Liver (tissue), 9 donors: Measurements from ENCODE around the gene BRWD1. TPM values are rescaled to one million over a fixed set of nuclear protein-coding genes. Genes with fewer than 3 reads are reported as not detected.
"Not testable (repeated sequence)": the region's sequence is repeated elsewhere in the genome, so short reads cannot be mapped to it uniquely, and the experiment has no call there.

Experiments
- DNase-seq: peaks from one replicate; pipeline ENCODE4 v3.0.0-alpha.2; 2017; ENCODE audit warnings: low spot score
- H3K27ac ChIP-seq, 2 donors: one replicate each; pipeline ENCODE4 v1.7.0; 2013; ENCODE audit warnings: inconsistent platforms in 2 of 2, low read length in 2 of 2, control low read depth in 1 of 2, low read depth in 1 of 2, mild to moderate bottlenecking in 1 of 2
- H3K27me3 ChIP-seq, 4 donors: one replicate each; pipeline versions ENCODE4 v1.6.1 to v1.7.0; 2013; ENCODE audit warnings: low read length in 3 of 4, inconsistent platforms in 1 of 4, mild to moderate bottlenecking in 1 of 4, moderate library complexity in 1 of 4; ENCODE audit not compliant: control insufficient read depth in 4 of 4, insufficient read depth in 4 of 4
- H3K36me3 ChIP-seq, 4 donors: one replicate each; pipeline versions ENCODE4 v1.6.1 to v1.7.0; 2013; ENCODE audit warnings: low read length in 3 of 4, mild to moderate bottlenecking in 3 of 4, low read depth in 1 of 4, moderate library complexity in 1 of 4; ENCODE audit not compliant: control insufficient read depth in 4 of 4, insufficient read depth in 3 of 4
- H3K4me1 ChIP-seq, 4 donors: one replicate each; pipeline versions ENCODE4 v1.6.1 to v1.7.0; 2013; ENCODE audit warnings: low read length in 3 of 4, mild to moderate bottlenecking in 3 of 4, moderate library complexity in 1 of 4; ENCODE audit not compliant: control insufficient read depth in 4 of 4, insufficient read depth in 4 of 4
- H3K4me3 ChIP-seq, 3 donors: one replicate each; pipeline versions ENCODE4 v1.6.1 to v1.7.0; 2013; ENCODE audit warnings: low read length in 3 of 3, control low read depth in 1 of 3, low read depth in 1 of 3, mild to moderate bottlenecking in 1 of 3
- H3K9ac ChIP-seq, 2 donors: one replicate each; pipeline ENCODE4 v1.7.0; 2013; ENCODE audit warnings: low read length in 2 of 2, mild to moderate bottlenecking in 2 of 2, moderate library complexity in 2 of 2, control low read depth in 1 of 2, low read depth in 1 of 2
- H3K9me3 ChIP-seq, 4 donors: one replicate each; pipeline versions ENCODE4 v1.6.1 to v1.7.0; 2013; ENCODE audit warnings: low read length in 3 of 4; ENCODE audit not compliant: control insufficient read depth in 4 of 4
- CTCF ChIP-seq: fragments of 150-350 bp; IDR thresholded peaks from 2 replicates; pipeline ENCODE4 v1.5.1; 2017; ENCODE audit warnings: improper control_type of control experiment, low read depth, low read length; ENCODE audit not compliant: missing input control
- EGR1 ChIP-seq, 2 donors: IDR thresholded peaks; 2 replicates each; pipeline ENCODE4 v1.6.1; 2016 to 2018; ENCODE audit warnings: antibody characterized with exemption in 2 of 2, low read depth in 2 of 2
- FOXA2 ChIP-seq: IDR thresholded peaks from 2 replicates; pipeline ENCODE4 v1.6.1; 2016; ENCODE audit warnings: antibody characterized with exemption
- GABPA ChIP-seq, 2 donors: IDR thresholded peaks in 1 of 2; conservative IDR thresholded peaks in 1 of 2; 2 replicates each; pipeline ENCODE4 v1.6.1; 2016; ENCODE audit warnings: antibody characterized with exemption in 2 of 2, mild to moderate bottlenecking in 1 of 2, moderate library complexity in 1 of 2
- HNF4A ChIP-seq, 2 donors: conservative IDR thresholded peaks; 2 replicates each; pipeline ENCODE4 v1.6.1; 2016; ENCODE audit warnings: antibody characterized with exemption in 2 of 2, mild to moderate bottlenecking in 2 of 2
- HNF4G ChIP-seq: IDR thresholded peaks from 2 replicates; pipeline ENCODE4 v1.6.1; 2016; ENCODE audit warnings: antibody characterized with exemption
- MAX ChIP-seq: IDR thresholded peaks from 2 replicates; pipeline ENCODE4 v1.6.1; 2016; ENCODE audit warnings: antibody characterized with exemption
- NR2F2 ChIP-seq: IDR thresholded peaks from 2 replicates; pipeline ENCODE4 v1.6.1; 2016; ENCODE audit warnings: antibody characterized with exemption
- RAD21 ChIP-seq, 2 donors: IDR thresholded peaks; 2 replicates each; pipeline ENCODE4 v1.6.1; 2016; ENCODE audit warnings: antibody characterized with exemption in 2 of 2, mild to moderate bottlenecking in 2 of 2
- RXRA ChIP-seq, 2 donors: IDR thresholded peaks; 2 replicates each; pipeline ENCODE4 v1.6.1; 2017 to 2018; ENCODE audit warnings: antibody characterized with exemption in 2 of 2, mild to moderate bottlenecking in 1 of 2
- SP1 ChIP-seq: IDR thresholded peaks from 2 replicates; pipeline ENCODE4 v1.6.1; 2018; ENCODE audit warnings: antibody characterized with exemption, mild to moderate bottlenecking
- TAF1 ChIP-seq: conservative IDR thresholded peaks from 2 replicates; pipeline ENCODE4 v1.6.1; 2016; ENCODE audit warnings: antibody characterized with exemption, mild to moderate bottlenecking
- YY1 ChIP-seq: IDR thresholded peaks from 2 replicates; pipeline ENCODE4 v1.6.1; 2016; ENCODE audit warnings: antibody characterized with exemption, mild to moderate bottlenecking
- ZBTB33 ChIP-seq: IDR thresholded peaks from 2 replicates; pipeline ENCODE4 v1.6.1; 2016; ENCODE audit warnings: antibody characterized with exemption
- WGBS: extraction: QIAGEN DNeasy Blood & Tissue Kit; methylation state at CpG from one replicate; pipeline ENCODE4 v1.1.7; 2013; 5-methylcytosine and 5-hydroxymethylcytosine counted together
- polyA plus RNA-seq, 2 donors: library from polyadenylated mRNA; stranded (reverse) in 1 of 2; unstranded in 1 of 2; fragments of 200-250 nt in 1 of 2; fragments of >200 nt in 1 of 2; fragmentation: Nextera tagmentation in 1 of 2; extraction: Ambion mirVana in 1 of 2; gene quantifications; one replicate each; pipeline versions ENCODE4 v1.2.1 to v1.2.3, GENCODE V29; 2013 to 2015
- total RNA-seq, 2 donors: library from RNA; depleted of rRNA; stranded (reverse); fragments of >200 nt; gene quantifications; one replicate each; pipeline ENCODE4 v1.2.3, GENCODE V29; 2014
- donor health status: healthy.
- donor health status: healthy.
- donor health status: healthy.
- donor health status: healthy.
- donor health status: healthy.

BRWD1 gene
- total and polyA plus RNA-seq, 4 donors: 5.2 to 56.6 (median 20.9) TPM

GRCh38 chr21:39161064-39161463 lies 152.4 kb downstream of the BRWD1 start:
- H3K4me3 ChIP-seq: no peak overlapping the region
- no peak for DNase-seq
- H3K27ac ChIP-seq: no peak overlapping the region
- H3K9me3 ChIP-seq: peaks cover 0 to 11% (median 5%) of the 10 kb centered on the region in 4 donors
- no peaks in the 10 kb centered on the region for H3K4me1 ChIP-seq
- H3K27me3 ChIP-seq: no peaks in the 10 kb centered on the region
- no peaks in the 10 kb centered on the region for H3K36me3 ChIP-seq
- WGBS: 72% methylated on average over 3 of the region's 3 CpGs
- no peak overlapping the region for H3K9ac ChIP-seq
- no peak for TF ChIP-seq CTCF
- no peak for TF ChIP-seq ZBTB33
- no peak for TF ChIP-seq NR2F2
- no peak for TF ChIP-seq SP1
- no peak for TF ChIP-seq RAD21 (IDR thresholded peaks at IDR 0.05)

- no peak for DNase-seq
- WGBS: 86% methylated on average over 7 of the region's 7 CpGs
- no peak overlapping the region for H3K9ac ChIP-seq
- no peaks in the 10 kb centered on the region for H3K36me3 ChIP-seq
- H3K4me1 ChIP-seq: no peaks in the 10 kb centered on the region
- H3K4me3 ChIP-seq: no peak overlapping the region
- no peak overlapping the region for H3K27ac ChIP-seq
- no peak for TF ChIP-seq RXRA (IDR thresholded peaks at IDR 0.05)
- no peak for TF ChIP-seq FOXA2
- TF ChIP-seq SP1: no peak
- TF ChIP-seq NR2F2: no peak
- TF ChIP-seq EGR1 (IDR thresholded peaks at IDR 0.05; ENCODE audit: low read depth in 2 of 2): no peak
- peaks cover 0 to 4% (median 2%) of the 10 kb centered on the region in 4 donors for H3K9me3 ChIP-seq
- H3K27me3 ChIP-seq: no peaks in the 10 kb centered on the region
Measured at GRCh38 chr21:39159342-39160063, 153.9 kb downstream of the BRWD1 start.

- not testable (repeated sequence) for H3K27me3 ChIP-seq, H3K9me3 ChIP-seq, H3K9ac ChIP-seq, DNase-seq, H3K4me1 ChIP-seq, H3K4me3 ChIP-seq, H3K27ac ChIP-seq, H3K36me3 ChIP-seq
- WGBS: 97% methylated on average over 34 of the region's 34 CpGs
Measured at GRCh38 chr21:39157241-39157640, 156.2 kb downstream of the BRWD1 start.

- 91% methylated on average over 7 of the region's 7 CpGs for WGBS
- H3K4me1 ChIP-seq: no peaks in the 10 kb centered on the region
- no peaks in the 10 kb centered on the region for H3K27me3 ChIP-seq
- no peak overlapping the region for H3K9ac ChIP-seq
- no peak overlapping the region for H3K27ac ChIP-seq
- H3K36me3 ChIP-seq: no peaks in the 10 kb centered on the region
- DNase-seq: no peak
- H3K9me3 ChIP-seq: no peaks in the 10 kb centered on the region
- H3K4me3 ChIP-seq: no peak overlapping the region
- TF ChIP-seq HNF4A (conservative IDR thresholded peaks at IDR 0.05) (no peak), TAF1 (no peak), FOXA2 (no peak), ZBTB33 (no peak), EGR1 (IDR thresholded peaks at IDR 0.05; ENCODE audit: low read depth in 2 of 2) (no peak), SP1 (no peak), RXRA (IDR thresholded peaks at IDR 0.05) (no peak), GABPA (IDR thresholded peaks at IDR 0.05 in 1 of 2, conservative IDR thresholded peaks at IDR 0.05 in 1 of 2) (no peak), YY1 (no peak), HNF4G (no peak), CTCF (no peak), MAX (no peak)
Measured at GRCh38 chr21:39156024-39156423, 157.4 kb downstream of the BRWD1 start.
